ENCODE measurements around the gene CUX1.

- TF ChIP-seq CTCF (IDR thresholded peaks at IDR 0.05; ENCODE audit: insufficient read depth, low read depth, low read length) (no peak), EZH2 (IDR thresholded peaks at IDR 0.05; ENCODE audit: insufficient read depth, low read length) (no peak)
Measured at GRCh38 chr7:101790566-101791293, 26.7 kb upstream of the CUX1 start.

Measured in astrocyte (in vitro differentiated cells and primary cell).